ENCODE data around the gene RAMP1.

DNA sequence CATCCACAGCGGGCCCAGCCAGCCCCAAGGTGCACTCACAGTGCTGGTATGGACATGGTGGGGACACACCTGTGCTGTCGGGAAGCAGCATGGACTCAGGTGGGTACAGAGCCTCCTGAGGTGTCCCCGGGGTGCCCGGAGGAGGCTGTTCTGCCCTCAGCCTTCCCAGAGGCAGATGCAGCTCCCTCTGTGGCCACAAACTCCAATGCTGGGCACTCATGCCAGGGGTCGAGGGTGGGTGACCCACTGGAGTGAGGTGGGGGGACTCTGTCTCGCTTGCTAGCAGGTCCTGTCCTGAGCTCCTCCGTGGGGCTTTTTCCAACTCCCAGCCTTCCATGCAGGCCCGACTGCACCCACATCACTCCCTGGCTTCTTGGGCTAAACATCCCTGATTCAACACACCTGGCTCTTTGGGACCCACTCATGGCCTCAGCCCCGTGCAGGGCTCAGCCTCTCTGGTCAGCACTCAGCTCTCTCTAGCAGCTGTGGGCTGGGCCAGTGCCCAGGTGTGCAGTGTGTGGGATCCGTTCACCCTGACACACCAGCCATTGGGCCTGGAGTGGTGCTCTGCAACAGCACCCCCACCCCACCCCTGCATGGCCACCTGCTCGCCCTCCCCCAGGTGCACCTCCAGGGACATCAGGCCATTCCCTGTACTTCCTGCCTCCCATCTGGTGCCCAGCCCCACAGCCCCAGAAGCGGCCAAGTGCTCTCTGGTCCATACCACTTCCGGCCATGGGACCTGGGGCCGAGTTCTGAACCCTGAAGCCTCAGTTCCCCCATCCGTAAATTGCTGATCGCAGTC is 16.0 kb downstream of the RAMP1 start:
- TF ChIP-seq POLR2A (IDR thresholded peaks at IDR 0.05) = no peak
- TF ChIP-seq, protein P1, sequence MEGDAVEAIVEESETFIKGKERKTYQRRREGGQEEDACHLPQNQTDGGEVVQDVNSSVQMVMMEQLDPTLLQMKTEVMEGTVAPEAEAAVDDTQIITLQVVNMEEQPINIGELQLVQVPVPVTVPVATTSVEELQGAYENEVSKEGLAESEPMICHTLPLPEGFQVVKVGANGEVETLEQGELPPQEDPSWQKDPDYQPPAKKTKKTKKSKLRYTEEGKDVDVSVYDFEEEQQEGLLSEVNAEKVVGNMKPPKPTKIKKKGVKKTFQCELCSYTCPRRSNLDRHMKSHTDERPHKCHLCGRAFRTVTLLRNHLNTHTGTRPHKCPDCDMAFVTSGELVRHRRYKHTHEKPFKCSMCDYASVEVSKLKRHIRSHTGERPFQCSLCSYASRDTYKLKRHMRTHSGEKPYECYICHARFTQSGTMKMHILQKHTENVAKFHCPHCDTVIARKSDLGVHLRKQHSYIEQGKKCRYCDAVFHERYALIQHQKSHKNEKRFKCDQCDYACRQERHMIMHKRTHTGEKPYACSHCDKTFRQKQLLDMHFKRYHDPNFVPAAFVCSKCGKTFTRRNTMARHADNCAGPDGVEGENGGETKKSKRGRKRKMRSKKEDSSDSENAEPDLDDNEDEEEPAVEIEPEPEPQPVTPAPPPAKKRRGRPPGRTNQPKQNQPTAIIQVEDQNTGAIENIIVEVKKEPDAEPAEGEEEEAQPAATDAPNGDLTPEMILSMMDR (IDR thresholded peaks at IDR 0.05) = no peak
